HUES64 (cell line): ENCODE measurements around the gene IMPA2. TPM values are rescaled to one million over a fixed set of nuclear protein-coding genes. Genes with fewer than 3 reads are reported as not detected.
"Not testable (repeated sequence)": the region's sequence is repeated elsewhere in the genome, so short reads cannot be mapped to it uniquely, and the experiment has no call there.

Experiments
- H3K27ac ChIP-seq: 2 replicates; pipeline ENCODE4 v1.7.0; 2013; ENCODE audit warnings: low read depth, low read length, inconsistent platforms
- H3K27me3 ChIP-seq: 2 replicates; pipeline ENCODE4 v1.6.1; 2013; ENCODE audit warnings: mild to moderate bottlenecking, low read length; ENCODE audit not compliant: insufficient read depth
- H3K36me3 ChIP-seq: 2 replicates; pipeline ENCODE4 v1.6.1; 2013; ENCODE audit warnings: mild to moderate bottlenecking, low read length; ENCODE audit not compliant: insufficient read depth
- H3K4me1 ChIP-seq: 2 replicates; pipeline ENCODE4 v1.6.1; 2013; ENCODE audit warnings: mild to moderate bottlenecking, low read length, moderate library complexity; ENCODE audit not compliant: insufficient read depth
- H3K4me3 ChIP-seq: 2 replicates; pipeline ENCODE4 v1.5.1; 2013; ENCODE audit warnings: mild to moderate bottlenecking, low read length, moderate library complexity
- H3K9ac ChIP-seq: 2 replicates; pipeline ENCODE4 v1.6.1; 2013; ENCODE audit warnings: mild to moderate bottlenecking, low read depth, low read length
- H3K9me3 ChIP-seq: 2 replicates; pipeline ENCODE4 v1.6.1; 2013; ENCODE audit warnings: low read depth, low read length; ENCODE audit not compliant: insufficient read depth
- WGBS: fragments of 150-250, 120-280 bp; methylation state at CpG from one replicate; pipeline ENCODE4 v1.1.7; 2013; ENCODE audit warnings: missing lambda C conversion rate; 5-methylcytosine and 5-hydroxymethylcytosine counted together
- polyA plus RNA-seq, 2 experiments: library from polyadenylated mRNA; stranded (reverse); fragments of 50-300 nt; gene quantifications; one replicate each; pipeline ENCODE4 v1.2.3, GENCODE V29; 2013

The IMPA2 gene
- 73.2 TPM for polyA plus RNA-seq (2013, experiment 1 of 2)
- 71.5 TPM for polyA plus RNA-seq (2013, experiment 2 of 2)

DNA sequence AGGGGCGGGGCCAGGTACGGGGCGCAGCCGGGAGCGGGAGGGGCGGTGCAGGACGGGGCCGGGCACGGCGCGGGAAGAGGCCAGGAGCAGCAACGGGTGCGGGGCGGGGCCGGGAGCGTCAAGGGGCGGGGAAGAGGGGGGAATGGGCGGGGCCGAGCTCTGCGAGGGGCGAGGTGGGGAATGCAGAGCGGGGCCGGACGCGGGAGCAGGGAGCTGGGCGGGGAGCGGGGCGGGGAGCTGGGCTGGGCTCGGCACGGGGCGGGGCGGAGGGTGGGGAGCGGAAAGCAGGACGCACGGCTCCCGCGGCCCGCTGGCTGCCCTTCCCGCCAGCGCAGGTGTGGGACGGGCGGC is at the start of gene IMPA2:
TSS of gene IMPA2 (plus strand) at position 316 of the 351 bp plus-strand sequence. CDS start 163 bp downstream, outside the sequence.
- Histone ChIP-seq H3K9me3 (no peaks in the 10 kb centered on the region), H3K4me3 (peak within 1 kb of the TSS; percentile 72), H3K4me1 (peaks cover 34% of the 10 kb centered on the region), H3K27ac (peak within 1 kb of the TSS; percentile 98), H3K27me3 (no peaks in the 10 kb centered on the region), H3K36me3 (peaks cover 5% of the 10 kb centered on the region; the same call in 1 of the 2 replicates), H3K9ac (peak within 1 kb of the TSS; percentile 90)
- 2% methylated on average over 42 of the region's 42 CpGs for WGBS

DNA sequence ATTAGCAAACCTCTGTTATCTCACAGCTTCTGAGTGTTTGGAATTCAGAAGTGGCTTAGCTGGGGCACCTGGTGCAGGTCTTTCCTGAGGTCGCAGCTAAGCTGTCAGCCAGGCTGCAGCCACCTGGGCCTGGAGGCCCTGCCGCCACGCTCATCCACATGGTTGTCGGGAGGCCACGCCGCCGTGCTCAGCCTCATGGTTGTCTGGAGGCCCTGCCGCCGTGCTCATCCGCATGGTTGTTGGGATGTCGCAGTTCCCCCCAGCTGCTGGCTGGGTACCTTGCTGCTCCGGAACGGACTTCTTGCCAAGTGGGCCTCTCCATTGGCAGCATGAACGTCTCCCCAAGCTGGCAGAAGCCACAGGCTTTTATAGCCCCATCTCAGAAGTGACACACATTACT is 48.9 kb upstream of the IMPA2 start:
- H3K9ac ChIP-seq: no peak overlapping the region

DNA sequence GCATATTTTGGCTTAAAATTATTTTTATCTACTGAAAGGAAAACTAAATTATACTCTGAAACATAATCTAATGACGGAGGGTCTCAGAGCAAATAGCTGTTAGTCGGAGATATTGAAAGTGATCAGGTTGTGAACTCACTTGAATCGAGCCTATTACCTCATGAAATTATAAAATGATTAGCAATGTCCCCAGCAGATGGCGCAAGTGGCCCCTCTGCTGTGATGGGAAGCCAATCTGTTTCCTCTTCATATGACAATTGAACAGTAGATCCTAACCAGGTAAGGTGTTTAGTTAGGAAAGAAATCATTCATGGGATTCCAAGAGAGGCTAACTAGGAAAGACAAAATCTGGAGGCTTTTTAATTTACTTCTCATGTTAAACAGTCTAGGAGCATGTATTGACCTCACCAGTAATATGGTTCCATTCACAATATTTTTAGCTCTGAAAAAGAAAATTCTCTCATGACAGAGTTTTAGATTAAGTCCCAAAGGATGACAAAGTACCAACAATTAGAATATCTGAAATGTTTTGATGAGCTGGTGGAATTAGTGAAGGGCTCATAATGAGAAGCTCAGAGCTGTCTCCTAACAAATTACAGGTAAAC is 43.3 kb upstream of the IMPA2 start:
- WGBS: 23% methylated on average over 3 of the region's 4 CpGs
- no peak overlapping the region for H3K27ac ChIP-seq
- no peaks in the 10 kb centered on the region for H3K9me3 ChIP-seq
- no peaks in the 10 kb centered on the region for H3K36me3 ChIP-seq
- H3K4me3 ChIP-seq: no peak overlapping the region
- H3K9ac ChIP-seq: no peak overlapping the region
- H3K4me1 ChIP-seq: no peaks in the 10 kb centered on the region; the same call in 1 of the 2 replicates
- no peaks in the 10 kb centered on the region for H3K27me3 ChIP-seq

More for the DNA sequence above, 48.9 kb upstream of the IMPA2 start:
- H3K4me3 ChIP-seq: no peak overlapping the region
- H3K27me3 ChIP-seq: no peaks in the 10 kb centered on the region
- H3K9me3 ChIP-seq: no peaks in the 10 kb centered on the region
- no peak overlapping the region for H3K27ac ChIP-seq
- WGBS: 94% methylated on average over 14 of the region's 14 CpGs
- no peaks in the 10 kb centered on the region for H3K36me3 ChIP-seq
- H3K4me1 ChIP-seq: no peaks in the 10 kb centered on the region

DNA sequence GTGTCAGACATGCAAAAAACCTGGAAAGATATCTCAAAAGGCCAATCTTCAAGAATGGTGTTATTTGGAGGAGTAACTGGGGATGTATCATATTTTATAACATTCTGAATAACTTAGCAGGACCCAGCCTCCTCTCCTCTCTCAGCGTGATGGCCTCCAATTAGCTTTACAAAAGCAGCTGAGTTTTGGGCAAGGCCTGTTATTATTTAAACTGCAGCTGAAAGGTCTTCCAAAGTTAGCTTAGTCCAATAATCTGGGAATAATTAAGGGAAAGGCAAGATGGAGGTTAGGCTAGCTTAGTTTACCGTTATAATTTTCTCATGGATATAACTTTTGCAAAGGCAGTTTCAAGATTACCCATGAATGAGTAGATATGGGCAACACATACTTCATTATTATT is 40.4 kb upstream of the IMPA2 start:
- Histone ChIP-seq H3K27ac (no peak overlapping the region), H3K4me3 (no peak overlapping the region), H3K27me3 (no peaks in the 10 kb centered on the region), H3K36me3 (no peaks in the 10 kb centered on the region), H3K9ac (no peak overlapping the region), H3K9me3 (no peaks in the 10 kb centered on the region), H3K4me1 (no peaks in the 10 kb centered on the region; the same call in 1 of the 2 replicates)
- 81% methylated on average over 2 of the region's 2 CpGs for WGBS

DNA sequence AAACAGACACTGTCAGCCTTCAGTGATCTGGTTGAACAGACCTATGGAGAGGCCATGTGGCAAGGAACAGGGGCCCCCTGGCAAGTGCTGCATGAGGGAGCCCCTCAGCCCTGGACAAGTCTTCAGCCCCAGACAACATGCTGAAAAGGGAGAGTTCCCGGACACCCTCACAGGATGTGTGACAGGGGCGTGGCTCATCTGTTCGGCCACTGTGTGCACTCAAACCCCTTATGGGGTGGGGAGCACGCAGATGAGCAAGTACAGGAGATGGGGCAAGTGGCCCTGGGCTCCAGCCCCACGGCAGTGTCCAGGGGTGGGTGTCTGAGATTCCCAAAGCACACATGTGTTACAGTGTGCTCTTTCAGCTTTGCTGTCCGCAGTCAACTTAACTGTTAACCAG is 37.8 kb upstream of the IMPA2 start:
- H3K9me3 ChIP-seq: no peaks in the 10 kb centered on the region
- H3K4me3 ChIP-seq: no peak overlapping the region
- H3K27me3 ChIP-seq: no peaks in the 10 kb centered on the region
- H3K36me3 ChIP-seq: no peaks in the 10 kb centered on the region
- H3K27ac ChIP-seq: no peak overlapping the region
- no peak overlapping the region for H3K9ac ChIP-seq
- WGBS: 79% methylated on average over 6 of the region's 6 CpGs
- peaks cover 8% of the 10 kb centered on the region for H3K4me1 ChIP-seq

DNA sequence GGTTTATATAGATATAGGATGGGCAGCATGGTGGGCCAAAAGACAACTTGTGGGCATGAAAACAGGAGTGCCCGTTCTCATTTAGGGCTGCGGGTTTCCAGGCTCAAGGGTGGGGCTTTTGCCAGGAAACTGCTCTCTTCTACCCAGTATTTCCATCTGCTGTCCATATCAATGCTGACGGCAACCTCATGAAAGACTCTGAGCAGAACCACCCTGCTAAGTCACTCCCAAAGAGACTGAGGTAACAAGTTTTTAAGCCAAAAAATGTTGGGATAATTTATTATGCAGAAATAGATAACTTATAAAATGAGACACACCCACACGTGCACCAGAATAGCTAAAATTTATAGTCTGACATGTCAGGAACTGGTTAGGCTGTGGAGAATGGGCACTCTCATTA is 37.1 kb upstream of the IMPA2 start:
- Histone ChIP-seq H3K9me3 (no peaks in the 10 kb centered on the region), H3K36me3 (no peaks in the 10 kb centered on the region), H3K27ac (no peak overlapping the region), H3K4me1 (peaks cover 13% of the 10 kb centered on the region), H3K4me3 (no peak overlapping the region), H3K9ac (no peak overlapping the region), H3K27me3 (no peaks in the 10 kb centered on the region)
- WGBS: 76% methylated on average over 4 of the region's 4 CpGs

DNA sequence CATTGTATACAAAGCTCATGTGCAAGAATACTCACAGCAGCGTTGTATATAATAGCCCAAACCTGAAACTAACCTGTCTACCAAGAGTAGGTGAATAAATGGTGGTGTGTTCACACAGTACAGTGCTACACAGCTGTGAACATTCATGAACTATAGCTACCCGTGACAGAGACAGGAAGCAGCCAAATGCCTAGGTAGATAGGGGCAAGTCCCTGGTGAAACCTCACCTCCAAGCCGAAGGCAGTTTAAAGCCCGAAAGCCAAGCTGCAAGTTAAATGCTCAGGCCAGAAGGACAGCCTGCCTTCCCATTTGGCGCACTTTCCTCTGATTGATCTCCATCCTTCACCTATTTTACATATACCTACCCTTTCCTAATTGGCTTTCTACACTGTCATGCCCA is 36.5 kb upstream of the IMPA2 start:
- WGBS: 74% methylated on average over 5 of the region's 5 CpGs
- Histone ChIP-seq H3K9ac (no peak overlapping the region), H3K27me3 (no peaks in the 10 kb centered on the region), H3K9me3 (no peaks in the 10 kb centered on the region), H3K36me3 (no peaks in the 10 kb centered on the region), H3K4me1 (peaks cover 13% of the 10 kb centered on the region), H3K27ac (no peak overlapping the region), H3K4me3 (no peak overlapping the region)

DNA sequence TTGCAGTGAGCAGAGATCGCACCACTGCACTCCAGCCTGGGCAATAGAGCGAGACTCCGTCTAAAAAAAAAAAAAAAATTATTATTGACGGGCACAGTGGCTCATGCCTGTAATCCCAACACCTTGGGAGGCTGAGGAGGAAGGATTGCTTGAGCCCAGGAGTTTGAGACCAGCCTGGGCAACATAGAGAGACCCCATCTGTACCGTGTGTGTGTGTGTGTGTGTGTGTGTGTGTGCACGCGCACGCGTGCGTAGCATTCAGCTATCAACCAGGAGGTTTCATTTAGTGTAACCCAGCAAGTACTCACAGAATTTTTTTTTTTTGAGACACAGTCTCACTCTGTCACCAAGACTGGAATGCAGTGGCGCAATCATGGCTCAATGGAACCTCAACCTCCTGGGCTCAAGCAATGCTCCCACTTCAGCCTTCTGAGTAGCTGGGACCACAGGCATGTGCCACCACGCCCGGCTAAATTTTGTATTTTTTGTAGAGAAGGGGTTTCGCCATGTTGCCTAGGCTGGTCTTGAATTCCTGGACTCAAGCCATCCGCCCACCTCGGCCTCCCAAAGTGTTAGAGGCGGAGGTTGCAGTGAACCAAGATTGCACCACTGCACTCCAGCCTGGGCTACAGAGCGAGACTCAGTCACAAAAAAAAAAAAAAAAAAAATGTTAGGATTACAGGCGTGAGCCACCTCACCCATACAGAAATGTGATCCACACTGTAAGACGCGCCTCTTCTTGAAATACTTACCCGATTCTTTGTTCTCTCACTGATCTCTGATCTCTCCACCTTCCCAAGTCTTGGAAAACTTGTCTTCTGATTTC is 35.3 kb upstream of the IMPA2 start:
- H3K9me3 ChIP-seq, H3K9ac ChIP-seq, H3K27me3 ChIP-seq, H3K27ac ChIP-seq, H3K36me3 ChIP-seq: not testable (repeated sequence)
- WGBS: 87% methylated on average over 21 of the region's 22 CpGs
- Histone ChIP-seq H3K4me3 (peak overlapping the region; percentile 60; the same call in 1 of the 2 replicates), H3K4me1 (peaks cover 13% of the 10 kb centered on the region)

DNA sequence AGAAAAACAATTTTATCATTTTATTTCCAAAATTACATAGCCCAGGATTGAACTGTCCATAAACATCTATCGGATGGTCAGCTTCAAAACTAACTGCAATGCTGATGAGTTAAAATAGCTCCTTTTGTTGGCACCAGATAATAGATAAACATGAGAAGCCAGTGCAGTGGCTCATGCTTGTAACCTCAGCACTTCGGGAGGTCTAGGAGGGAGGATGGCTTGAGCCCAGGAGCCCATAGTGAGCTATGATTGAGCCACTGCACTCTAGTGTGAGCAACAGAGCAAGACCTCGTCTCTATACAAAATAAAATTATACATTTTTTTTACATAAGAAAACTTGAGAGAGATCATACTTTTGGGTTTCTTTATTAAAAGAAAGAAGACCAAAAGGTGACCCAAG is 34.6 kb upstream of the IMPA2 start:
- Histone ChIP-seq H3K9ac (peak overlapping the region; percentile 82), H3K4me3 (peak overlapping the region; percentile 60), H3K27me3 (no peaks in the 10 kb centered on the region), H3K27ac (peak overlapping the region; percentile 90; the same call in 1 of the 2 replicates), H3K4me1 (peaks cover 18% of the 10 kb centered on the region), H3K36me3 (no peaks in the 10 kb centered on the region), H3K9me3 (no peaks in the 10 kb centered on the region)
- 52% methylated on average over 2 of the region's 3 CpGs for WGBS

DNA sequence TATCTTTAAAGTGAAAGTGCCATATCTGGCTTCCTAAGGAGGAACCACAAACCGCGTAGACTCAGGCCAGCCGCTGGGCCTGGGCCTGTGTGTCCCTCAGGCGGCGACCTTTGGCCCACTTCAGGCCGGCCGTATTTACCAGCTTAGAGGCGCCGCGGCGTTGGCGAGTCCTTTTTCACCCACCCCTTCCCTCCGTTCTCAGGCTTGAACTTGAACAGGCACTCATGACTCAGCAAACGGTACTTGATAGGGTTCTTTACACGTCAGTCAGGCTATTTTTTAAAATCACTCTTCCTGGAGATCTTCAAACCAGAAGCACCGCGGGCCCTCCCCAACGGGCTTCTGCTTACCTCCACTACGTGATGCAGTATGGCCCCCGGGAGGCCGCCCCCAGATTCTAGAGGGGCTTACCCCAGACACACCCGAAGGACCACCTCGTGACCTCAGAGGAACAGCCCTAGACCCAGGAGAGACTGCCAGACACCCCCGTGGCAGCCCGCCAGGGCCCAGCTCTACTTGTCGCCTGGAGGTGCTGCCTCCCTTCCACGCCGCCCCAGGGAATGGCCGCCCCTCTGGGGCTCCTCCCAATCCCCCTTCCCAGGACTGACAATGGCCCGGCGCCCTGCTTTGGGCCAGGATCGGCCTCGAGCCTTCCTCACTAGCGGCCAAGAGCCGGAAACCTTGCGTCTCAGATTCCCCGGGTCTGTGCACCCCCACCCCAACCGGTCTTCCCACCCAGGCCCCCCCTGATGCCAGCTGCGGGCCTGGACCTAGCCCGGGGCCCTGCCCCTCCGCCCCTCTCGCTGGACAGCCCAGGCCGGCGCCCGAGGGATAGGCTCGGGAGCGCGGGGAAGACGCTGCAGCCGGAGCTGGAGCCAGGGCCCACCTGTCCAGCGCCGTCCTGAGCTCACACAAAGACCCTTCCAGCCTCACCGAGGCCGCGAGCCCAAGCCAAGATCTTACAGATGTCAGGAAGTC is 33.8 kb upstream of the IMPA2 start:
- no peaks in the 10 kb centered on the region for H3K27me3 ChIP-seq
- peak overlapping the region; percentile 90 for H3K27ac ChIP-seq
- H3K9ac ChIP-seq: peak overlapping the region; percentile 82
- peaks cover 22% of the 10 kb centered on the region for H3K4me1 ChIP-seq
- H3K4me3 ChIP-seq: peak overlapping the region; percentile 60
- H3K36me3 ChIP-seq: no peaks in the 10 kb centered on the region
- H3K9me3 ChIP-seq: no peaks in the 10 kb centered on the region
- 6% methylated on average over 55 of the region's 55 CpGs for WGBS
